A549 (cell line): ENCODE data around the gene OR8B4. TPM values are rescaled to one million over a fixed set of nuclear protein-coding genes. Genes with fewer than 3 reads are reported as not detected.

Source experiments
- ATAC-seq, 2 experiments: fragments of 200-7000 bp in 1 of 2; fragments of >200 bp in 1 of 2; cut with Nextera tagmentation in 1 of 2; cut with Tn5 transposase in 1 of 2; 3 replicates each; pipeline versions ENCODE4 v1.8.0 to v1.9.1; 2018 to 2020; ENCODE audit warnings: mild to moderate bottlenecking in 1 of 2, moderate library complexity in 1 of 2
- CTCF ChIA-PET: fragments of 300-600 bp; sonication (Branson Sonifier 250); formaldehyde crosslinking; extraction: SDS; loops from one replicate; lab custom pipeline; 2021; ENCODE audit warnings: antibody characterized with exemption, inconsistent platforms; lab: Yijun Ruan, JAX
- POLR2A ChIA-PET: fragments of 350-600 bp; formaldehyde crosslinking; extraction: SDS; loops from one replicate; lab custom pipeline; 2021; ENCODE audit warnings: antibody characterized with exemption, inconsistent platforms; lab: Yijun Ruan, JAX
- DNase-seq, 2 experiments: peaks; one replicate each; pipeline versions ENCODE4 v3.0.0 to v3.0.0-alpha.2; 2011 to 2016; ENCODE audit warnings: low read depth in 1 of 2, low spot score in 1 of 2
- FAIRE-seq: peaks from 2 replicates; lab custom pipeline; 2011; peaks lifted over from hg19 to GRCh38; lab: Jason Lieb, UNC
- H3K27ac ChIP-seq, 2 experiments: fragments of >200 bp; sonication (Bioruptor Twin); formaldehyde crosslinking; 3 replicates each; pipeline ENCODE4 v1.5.1; 2016 to 2017
- H3K4me1 ChIP-seq: fragments of >200 bp; sonication (Bioruptor Twin); formaldehyde crosslinking; 3 replicates; pipeline ENCODE4 v1.6.1; 2016
- H3K4me2 ChIP-seq: fragments of >200 bp; sonication (Bioruptor Twin); formaldehyde crosslinking; 3 replicates; pipeline ENCODE4 v1.6.1; 2016
- H3K4me3 ChIP-seq: fragments of >200 bp; sonication (Bioruptor Twin); formaldehyde crosslinking; 3 replicates; pipeline ENCODE4 v1.5.1; 2016
- H3K9me3 ChIP-seq: fragments of >200 bp; sonication (Bioruptor Twin); formaldehyde crosslinking; 3 replicates; pipeline ENCODE4 v1.6.1; 2016
- BCL3 ChIP-seq: fragments of >200 bp; sonication (Bioruptor Twin); formaldehyde crosslinking; IDR thresholded peaks from 3 replicates; pipeline ENCODE4 v1.6.1; 2016
- BHLHE40 ChIP-seq: IDR thresholded peaks from 2 replicates; pipeline ENCODE4 v1.6.1; 2012; ENCODE audit warnings: low read depth, low read length, inconsistent platforms
- CHD2 ChIP-seq: fragments of 150-350 bp; IDR thresholded peaks from 2 replicates; pipeline ENCODE4 v1.6.1; 2014; ENCODE audit warnings: low read length; ENCODE audit not compliant: partially characterized antibody
- CHD4 ChIP-seq: fragments of 200-600 bp; sonication (generic); IDR thresholded peaks from 2 replicates; pipeline ENCODE4 v1.6.1; 2016; ENCODE audit warnings: antibody characterized with exemption, mild to moderate bottlenecking, borderline replicate concordance
- EHF ChIP-seq: fragments of 250-450 bp; sonication (Bioruptor Pico); IDR thresholded peaks from 2 replicates; pipeline ENCODE4 v1.5.0; 2020; ENCODE audit warnings: mild to moderate bottlenecking
- FOSB ChIP-seq: fragments of 250-450 bp; sonication (Bioruptor Pico); IDR thresholded peaks from 2 replicates; pipeline ENCODE4 v1.5.0; 2020; ENCODE audit warnings: mild to moderate bottlenecking, moderate library complexity
- KDM5A ChIP-seq: fragments of 200-600 bp; sonication (generic); IDR thresholded peaks from 2 replicates; pipeline ENCODE4 v1.6.1; 2016; ENCODE audit warnings: antibody characterized with exemption, mild to moderate bottlenecking
- MAFK ChIP-seq: fragments of 450-650 bp; IDR thresholded peaks from 2 replicates; pipeline ENCODE4 v1.6.1; 2014; ENCODE audit not compliant: partially characterized antibody
- MYC ChIP-seq: IDR thresholded peaks from 2 replicates; pipeline ENCODE4 v1.6.1; 2012; ENCODE audit warnings: mild to moderate bottlenecking, inconsistent platforms, low read length, improper control_type of control experiment, borderline replicate concordance
- NFE2L2 ChIP-seq: fragments of 150-350 bp; conservative IDR thresholded peaks from 2 replicates; pipeline ENCODE4 v1.6.1; 2014; ENCODE audit warnings: low read length
- NR3C1 ChIP-seq: fragments of >200 bp; sonication (Bioruptor Twin); formaldehyde crosslinking; IDR thresholded peaks from 3 replicates; pipeline ENCODE4 v1.6.1; 2017
- RFX5 ChIP-seq: fragments of 450-650 bp; IDR thresholded peaks from 2 replicates; pipeline ENCODE4 v1.7.1; 2014; ENCODE audit warnings: antibody characterized with exemption, mild to moderate bottlenecking, moderate library complexity
- SMC3 ChIP-seq: fragments of >200 bp; sonication (Bioruptor Twin); formaldehyde crosslinking; IDR thresholded peaks from 3 replicates; pipeline ENCODE4 v1.6.1; 2018; ENCODE audit warnings: inconsistent platforms
- SREBF2 ChIP-seq: fragments of 450-650 bp; IDR thresholded peaks from 2 replicates; pipeline ENCODE4 v1.6.1; 2014; ENCODE audit warnings: mild to moderate bottlenecking, moderate library complexity
- TP53 ChIP-seq: fragments of 250-450 bp; sonication (Bioruptor Pico); IDR thresholded peaks from 2 replicates; pipeline ENCODE4 v1.5.0; 2021; ENCODE audit warnings: mild to moderate bottlenecking, moderate library complexity
- ZNF302 ChIP-seq: fragments of 250-450 bp; sonication (Bioruptor Pico); IDR thresholded peaks from 2 replicates; pipeline ENCODE4 v1.9.0; 2021; ENCODE audit warnings: inconsistent platforms, mild to moderate bottlenecking, moderate library complexity
- WGBS: methylation state at CpG from one replicate; pipeline ENCODE4 v1.1.6; 2017; ENCODE audit errors: missing lambda C conversion rate; 5-methylcytosine and 5-hydroxymethylcytosine counted together
- polyA minus RNA-seq: library from RNA; depleted of rRNA, polyadenylated mRNA; stranded (reverse); fragments of >200 nt; gene quantifications from 2 replicates; pipeline ENCODE4 v1.2.3, GENCODE V29; 2011; rRNA and poly(A)+ RNA removed
- polyA plus RNA-seq, 4 experiments: library from polyadenylated mRNA; depleted of rRNA in 3 of 4; stranded (reverse); fragments of >200 nt; fragmentation: RNase III in 1 of 4; extraction: RNeasy Plus Mini Kit Qiagen cat#74134 plus additional on column Dnase treatment in 1 of 4; gene quantifications; 2 replicates in 3 of 4; 3 replicates in 1 of 4; pipeline ENCODE4 v1.2.3, GENCODE V29; 2011 to 2017
- TF ChIP-seq, protein P1 (sequence below): fragments of 150-350 bp; IDR thresholded peaks from 2 replicates; pipeline ENCODE4 v1.6.1; 2014; ENCODE audit warnings: low read depth, mild to moderate bottlenecking, low read length
- TF ChIP-seq, protein P2 (sequence below): fragments of 200-600 bp; sonication (generic); IDR thresholded peaks from 2 replicates; pipeline ENCODE4 v1.6.1; 2016; ENCODE audit warnings: antibody characterized with exemption, mild to moderate bottlenecking, moderate library complexity
- TF ChIP-seq, protein P3 (sequence below): fragments of 250-450 bp; sonication (Bioruptor Pico); IDR thresholded peaks from 2 replicates; pipeline ENCODE4 v1.5.0; 2021; ENCODE audit warnings: mild to moderate bottlenecking, moderate library complexity, borderline replicate concordance
- TF ChIP-seq, protein P4 (sequence below): fragments of >200 bp; sonication (Bioruptor Twin); formaldehyde crosslinking; IDR thresholded peaks from 3 replicates; pipeline ENCODE4 v1.5.1; 2016

OR8B4 gene
- not detected in 2 replicates for polyA plus RNA-seq (2011; rRNA removed)
- not detected in 2 replicates for polyA plus RNA-seq (2012; cell fraction: cytosol; rRNA removed)
- polyA plus RNA-seq (2012; cell fraction: nucleus; rRNA removed) = not detected in 2 replicates
- polyA plus RNA-seq (2017; fragmentation: RNase III; extraction: RNeasy Plus Mini Kit Qiagen cat#74134 plus additional on column Dnase treatment) = not detected in 3 replicates
- not detected in 2 replicates for polyA minus RNA-seq

GRCh38 chr11:124424384-124424921 is at the start of gene OR8B4:
OR8B4 (minus strand) TSS chr11:124424871; CDS start chr11:124424871, 0 bp downstream.
- CTCF ChIA-PET = interaction anchor here (1.2 to 3.0 kb wide), 2 partner anchors 9 to 161 kb away, joined by 3 to 14 read pairs; no protein-coding TSS in a partner anchor
- no peak for DNase-seq
- Histone ChIP-seq H3K4me2 (no peak within 1 kb of the TSS), H3K9me3 (no peaks in the 10 kb centered on the region), H3K4me1 (no peaks in the 10 kb centered on the region), H3K27ac (no peak within 1 kb of the TSS), H3K4me3 (no peak within 1 kb of the TSS)
- TF ChIP-seq FOSB (CRISPR knock-in tag) (no peak), KDM5A (no peak), BHLHE40 (no peak), NFE2L2 (peak; percentile 68), MAFK (peak; percentile 79), CHD2 (no peak), CHD4 (no peak), MYC (no peak), RFX5 (no peak), EHF (CRISPR knock-in tag) (no peak)
- TF ChIP-seq, protein P1, sequence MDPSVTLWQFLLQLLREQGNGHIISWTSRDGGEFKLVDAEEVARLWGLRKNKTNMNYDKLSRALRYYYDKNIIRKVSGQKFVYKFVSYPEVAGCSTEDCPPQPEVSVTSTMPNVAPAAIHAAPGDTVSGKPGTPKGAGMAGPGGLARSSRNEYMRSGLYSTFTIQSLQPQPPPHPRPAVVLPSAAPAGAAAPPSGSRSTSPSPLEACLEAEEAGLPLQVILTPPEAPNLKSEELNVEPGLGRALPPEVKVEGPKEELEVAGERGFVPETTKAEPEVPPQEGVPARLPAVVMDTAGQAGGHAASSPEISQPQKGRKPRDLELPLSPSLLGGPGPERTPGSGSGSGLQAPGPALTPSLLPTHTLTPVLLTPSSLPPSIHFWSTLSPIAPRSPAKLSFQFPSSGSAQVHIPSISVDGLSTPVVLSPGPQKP = no peak
- TF ChIP-seq, protein P2, sequence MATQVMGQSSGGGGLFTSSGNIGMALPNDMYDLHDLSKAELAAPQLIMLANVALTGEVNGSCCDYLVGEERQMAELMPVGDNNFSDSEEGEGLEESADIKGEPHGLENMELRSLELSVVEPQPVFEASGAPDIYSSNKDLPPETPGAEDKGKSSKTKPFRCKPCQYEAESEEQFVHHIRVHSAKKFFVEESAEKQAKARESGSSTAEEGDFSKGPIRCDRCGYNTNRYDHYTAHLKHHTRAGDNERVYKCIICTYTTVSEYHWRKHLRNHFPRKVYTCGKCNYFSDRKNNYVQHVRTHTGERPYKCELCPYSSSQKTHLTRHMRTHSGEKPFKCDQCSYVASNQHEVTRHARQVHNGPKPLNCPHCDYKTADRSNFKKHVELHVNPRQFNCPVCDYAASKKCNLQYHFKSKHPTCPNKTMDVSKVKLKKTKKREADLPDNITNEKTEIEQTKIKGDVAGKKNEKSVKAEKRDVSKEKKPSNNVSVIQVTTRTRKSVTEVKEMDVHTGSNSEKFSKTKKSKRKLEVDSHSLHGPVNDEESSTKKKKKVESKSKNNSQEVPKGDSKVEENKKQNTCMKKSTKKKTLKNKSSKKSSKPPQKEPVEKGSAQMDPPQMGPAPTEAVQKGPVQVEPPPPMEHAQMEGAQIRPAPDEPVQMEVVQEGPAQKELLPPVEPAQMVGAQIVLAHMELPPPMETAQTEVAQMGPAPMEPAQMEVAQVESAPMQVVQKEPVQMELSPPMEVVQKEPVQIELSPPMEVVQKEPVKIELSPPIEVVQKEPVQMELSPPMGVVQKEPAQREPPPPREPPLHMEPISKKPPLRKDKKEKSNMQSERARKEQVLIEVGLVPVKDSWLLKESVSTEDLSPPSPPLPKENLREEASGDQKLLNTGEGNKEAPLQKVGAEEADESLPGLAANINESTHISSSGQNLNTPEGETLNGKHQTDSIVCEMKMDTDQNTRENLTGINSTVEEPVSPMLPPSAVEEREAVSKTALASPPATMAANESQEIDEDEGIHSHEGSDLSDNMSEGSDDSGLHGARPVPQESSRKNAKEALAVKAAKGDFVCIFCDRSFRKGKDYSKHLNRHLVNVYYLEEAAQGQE = no peak
- whole genome bisulfite sequencing = 50% methylated on average over 2 of the region's 2 CpGs
- no peak for ATAC-seq
- no peak for FAIRE-seq
- POLR2A ChIA-PET = no interaction called here

DNA sequence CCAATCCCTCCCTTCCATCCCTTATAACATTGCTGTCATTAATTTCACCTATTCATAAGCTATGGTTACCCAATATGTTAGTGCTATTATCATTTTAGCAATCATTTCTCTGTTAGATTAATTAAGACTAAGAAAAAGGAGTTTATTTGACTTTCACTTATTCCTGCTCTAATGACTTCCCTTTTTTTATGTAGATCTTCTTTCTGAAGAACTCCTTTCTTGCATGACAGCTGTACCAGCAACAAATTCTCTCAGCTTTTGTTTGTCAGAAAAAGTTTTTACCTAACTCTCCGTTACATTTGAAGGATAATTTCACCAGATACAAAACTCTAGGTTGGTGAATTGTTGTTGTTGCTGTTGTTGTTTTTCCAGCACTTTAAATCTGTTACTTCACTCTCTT is 49.4 kb upstream of the OR8B4 start:
- DNase-seq (no peak), FAIRE-seq (no peak), ATAC-seq (no peak)
- POLR2A ChIA-PET = no interaction called here
- Histone ChIP-seq H3K4me3 (no peak overlapping the region), H3K9me3 (no peaks in the 10 kb centered on the region), H3K4me1 (no peaks in the 10 kb centered on the region), H3K27ac (no peak overlapping the region), H3K4me2 (no peak overlapping the region)
- TF ChIP-seq SMC3 (no peak), BCL3 (no peak), TP53 (CRISPR knock-in tag) (no peak), NR3C1 (no peak), SREBF2 (no peak), ZNF302 (CRISPR knock-in tag) (no peak)
- TF ChIP-seq, protein P3, sequence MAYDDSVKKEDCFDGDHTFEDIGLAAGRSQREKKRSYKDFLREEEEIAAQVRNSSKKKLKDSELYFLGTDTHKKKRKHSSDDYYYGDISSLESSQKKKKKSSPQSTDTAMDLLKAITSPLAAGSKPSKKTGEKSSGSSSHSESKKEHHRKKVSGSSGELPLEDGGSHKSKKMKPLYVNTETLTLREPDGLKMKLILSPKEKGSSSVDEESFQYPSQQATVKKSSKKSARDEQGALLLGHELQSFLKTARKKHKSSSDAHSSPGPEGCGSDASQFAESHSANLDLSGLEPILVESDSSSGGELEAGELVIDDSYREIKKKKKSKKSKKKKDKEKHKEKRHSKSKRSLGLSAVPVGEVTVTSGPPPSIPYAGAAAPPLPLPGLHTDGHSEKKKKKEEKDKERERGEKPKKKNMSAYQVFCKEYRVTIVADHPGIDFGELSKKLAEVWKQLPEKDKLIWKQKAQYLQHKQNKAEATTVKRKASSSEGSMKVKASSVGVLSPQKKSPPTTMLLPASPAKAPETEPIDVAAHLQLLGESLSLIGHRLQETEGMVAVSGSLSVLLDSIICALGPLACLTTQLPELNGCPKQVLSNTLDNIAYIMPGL (CRISPR knock-in tag) = no peak
- TF ChIP-seq, protein P4, sequence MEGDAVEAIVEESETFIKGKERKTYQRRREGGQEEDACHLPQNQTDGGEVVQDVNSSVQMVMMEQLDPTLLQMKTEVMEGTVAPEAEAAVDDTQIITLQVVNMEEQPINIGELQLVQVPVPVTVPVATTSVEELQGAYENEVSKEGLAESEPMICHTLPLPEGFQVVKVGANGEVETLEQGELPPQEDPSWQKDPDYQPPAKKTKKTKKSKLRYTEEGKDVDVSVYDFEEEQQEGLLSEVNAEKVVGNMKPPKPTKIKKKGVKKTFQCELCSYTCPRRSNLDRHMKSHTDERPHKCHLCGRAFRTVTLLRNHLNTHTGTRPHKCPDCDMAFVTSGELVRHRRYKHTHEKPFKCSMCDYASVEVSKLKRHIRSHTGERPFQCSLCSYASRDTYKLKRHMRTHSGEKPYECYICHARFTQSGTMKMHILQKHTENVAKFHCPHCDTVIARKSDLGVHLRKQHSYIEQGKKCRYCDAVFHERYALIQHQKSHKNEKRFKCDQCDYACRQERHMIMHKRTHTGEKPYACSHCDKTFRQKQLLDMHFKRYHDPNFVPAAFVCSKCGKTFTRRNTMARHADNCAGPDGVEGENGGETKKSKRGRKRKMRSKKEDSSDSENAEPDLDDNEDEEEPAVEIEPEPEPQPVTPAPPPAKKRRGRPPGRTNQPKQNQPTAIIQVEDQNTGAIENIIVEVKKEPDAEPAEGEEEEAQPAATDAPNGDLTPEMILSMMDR = no peak
- CTCF ChIA-PET = no interaction called here
- 6% methylated on average over 1 of the region's 1 CpG for WGBS
